WTC11 (cell line): ENCODE data around the gene SH3RF2. TPM values are rescaled to one million over a fixed set of nuclear protein-coding genes. Genes with fewer than 3 reads are reported as not detected.

ENCODE experiments used
- ATAC-seq: fragments of 200-7000 bp; cut with Tn5 transposase; 2 replicates; pipeline ENCODE4 v1.10.0; 2021; ENCODE audit warnings: mild to moderate bottlenecking, moderate library complexity
- CTCF ChIA-PET: fragments of 300-600 bp; sonication (Branson Sonifier 250); formaldehyde crosslinking; loops from one replicate; lab custom pipeline; 2021; ENCODE audit warnings: antibody characterized with exemption; lab: Charles Lee
- POLR2A ChIA-PET: fragments of 350-600 bp; sonication (Branson Sonifier 250); formaldehyde crosslinking; loops from one replicate; lab custom pipeline; 2021; ENCODE audit warnings: antibody characterized with exemption; lab: Charles Lee
- DNase-seq: peaks from one replicate; pipeline ENCODE4 v3.0.0; 2021; ENCODE audit warnings: low spot score
- H3K27ac Mint-ChIP-seq: 2 replicates; pipeline ENCODE4 v1.8.0; 2021; ENCODE audit warnings: mixed read lengths
- H3K27me3 Mint-ChIP-seq: 2 replicates; pipeline ENCODE4 v1.8.0; 2021; ENCODE audit warnings: low read depth, mild to moderate bottlenecking, moderate library complexity, mixed read lengths
- H3K36me3 Mint-ChIP-seq: 2 replicates; pipeline ENCODE4 v1.8.0; 2021; ENCODE audit warnings: mixed read lengths
- H3K4me1 Mint-ChIP-seq: 2 replicates; pipeline ENCODE4 v1.8.0; 2022; ENCODE audit warnings: mixed read lengths
- H3K4me3 Mint-ChIP-seq: 2 replicates; pipeline ENCODE4 v1.8.0; 2021; ENCODE audit warnings: mild to moderate bottlenecking, moderate library complexity, mixed read lengths
- H3K9me3 Mint-ChIP-seq: 2 replicates; pipeline ENCODE4 v1.8.0; 2021; ENCODE audit warnings: mixed read lengths
- CREM ChIP-seq: sonication (generic); formaldehyde crosslinking; IDR thresholded peaks from 2 replicates; pipeline ENCODE4 v1.8.1; 2022; ENCODE audit warnings: mild to moderate bottlenecking, missing genetic modification reagents, moderate library complexity
- ETV6 ChIP-seq: sonication (generic); formaldehyde crosslinking; IDR thresholded peaks from 2 replicates; pipeline ENCODE4 v1.8.1; 2022; ENCODE audit warnings: mild to moderate bottlenecking, missing genetic modification reagents
- FOXK1 ChIP-seq: sonication (generic); formaldehyde crosslinking; IDR thresholded peaks from 2 replicates; pipeline ENCODE4 v1.8.0; 2022; ENCODE audit warnings: mild to moderate bottlenecking, moderate library complexity, missing genetic modification reagents
- FOXP1 ChIP-seq: sonication (generic); formaldehyde crosslinking; IDR thresholded peaks from 2 replicates; pipeline ENCODE4 v1.8.0; 2022; ENCODE audit warnings: missing genetic modification reagents, mild to moderate bottlenecking, moderate library complexity, borderline replicate concordance
- ZMAT4 ChIP-seq: fragments of 250-450 bp; sonication (Bioruptor Pico); IDR thresholded peaks from 2 replicates; pipeline ENCODE4 v1.9.0; 2021; ENCODE audit warnings: mild to moderate bottlenecking
- ZNF138 ChIP-seq: sonication (generic); formaldehyde crosslinking; conservative IDR thresholded peaks from 2 replicates; pipeline ENCODE4 v1.8.1; 2022; ENCODE audit warnings: mild to moderate bottlenecking, moderate library complexity, missing genetic modification reagents
- ZNF263 ChIP-seq: sonication (generic); formaldehyde crosslinking; IDR thresholded peaks from 2 replicates; pipeline ENCODE4 v1.8.1; 2022; ENCODE audit warnings: low read depth, mild to moderate bottlenecking, moderate library complexity, missing genetic modification reagents
- ZNF281 ChIP-seq: sonication (generic); formaldehyde crosslinking; IDR thresholded peaks from 2 replicates; pipeline ENCODE4 v1.8.0; 2023; ENCODE audit warnings: mild to moderate bottlenecking, missing genetic modification reagents
- total RNA-seq: library from RNA; stranded (reverse); gene quantifications from 3 replicates; pipeline ENCODE4 v1.2.3, GENCODE V29; 2021
- TF ChIP-seq, protein P1 (sequence below): sonication (generic); formaldehyde crosslinking; conservative IDR thresholded peaks from 2 replicates; pipeline ENCODE4 v1.8.1; 2022; ENCODE audit warnings: mild to moderate bottlenecking, missing genetic modification reagents
- TF ChIP-seq, protein P2 (sequence below): sonication (generic); formaldehyde crosslinking; IDR thresholded peaks from 2 replicates; pipeline ENCODE4 v1.8.0; 2022; ENCODE audit warnings: mild to moderate bottlenecking, missing genetic modification reagents

SH3RF2 gene
- total RNA-seq, 1 experiment from 2014 or later = 0.83 TPM

DNA sequence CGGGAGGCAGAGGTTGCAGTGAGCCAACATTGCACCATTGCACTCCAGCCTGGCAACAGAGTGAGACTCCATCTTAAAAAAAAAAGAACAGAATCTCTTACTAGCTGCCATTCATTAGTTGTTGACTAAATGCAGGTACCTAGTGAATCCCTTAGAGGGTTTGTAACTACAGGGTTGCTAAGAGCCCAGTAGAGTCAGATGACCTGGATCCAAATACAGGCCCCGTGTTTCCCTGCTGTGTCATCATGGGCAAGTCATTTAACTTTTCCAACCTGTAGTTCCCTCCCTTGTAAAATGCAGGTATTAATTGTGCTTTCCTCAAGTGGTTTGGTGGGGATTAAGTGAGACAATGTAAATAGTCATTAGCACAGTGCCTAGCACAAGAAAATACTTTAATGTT, 136.2 kb downstream of the SH3RF2 start (continued):
- no peak for TF ChIP-seq ZNF138
- TF ChIP-seq, all 79 proteins: peak for 0

DNA sequence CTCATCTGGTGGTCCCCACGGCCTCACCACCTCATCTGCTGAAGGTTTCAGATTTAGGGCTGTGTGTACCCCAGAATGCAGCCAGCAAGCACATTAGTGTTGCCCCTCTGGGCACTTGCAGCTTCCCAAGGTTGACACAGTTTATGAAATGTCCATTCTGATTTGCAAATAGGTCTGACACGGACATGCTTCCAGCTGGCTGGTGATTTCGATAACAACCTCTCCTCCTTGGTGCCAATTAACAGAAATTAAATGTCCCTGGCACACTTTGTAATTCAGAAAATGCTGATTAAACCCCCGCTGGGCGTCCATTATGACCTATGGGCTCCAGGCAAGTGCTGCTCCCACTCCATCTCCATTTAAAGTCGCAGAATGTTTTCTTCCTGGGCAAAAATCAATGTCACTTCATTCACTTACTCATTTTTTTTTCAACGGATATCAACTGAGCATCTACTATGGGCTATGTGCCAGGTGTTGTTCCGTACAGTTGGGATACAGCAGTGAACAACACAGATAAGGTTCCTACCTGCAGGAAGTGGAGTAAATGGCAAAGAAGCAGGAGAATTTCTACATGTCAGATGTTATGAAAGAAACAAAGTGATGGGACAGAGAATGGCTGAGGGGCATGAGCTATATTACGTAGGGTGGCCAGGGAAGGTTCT, 137.0 kb downstream of the SH3RF2 start:
- Mint-ChIP-seq H3K27me3 (peaks cover 91% of the 10 kb centered on the region), H3K27ac (peak overlapping the region; percentile 52), H3K36me3 (no peaks in the 10 kb centered on the region), H3K9me3 (no peaks in the 10 kb centered on the region), H3K4me3 (peak overlapping the region; percentile 54), H3K4me1 (peaks cover 64% of the 10 kb centered on the region)
- DNase-seq (peak; percentile 49), ATAC-seq (peak; percentile 21)
- ChIA-PET CTCF (interaction anchor here (0.6 to 1.5 kb wide), 5 partner anchors 13 to 92 kb away, joined by 3 read pairs; no protein-coding TSS in a partner anchor), POLR2A (interaction anchor here (0.6 kb wide), 1 partner anchor 144 kb away, joined by 3 read pairs; no protein-coding TSS in a partner anchor)
- no peak for TF ChIP-seq ZNF263 (CRISPR knock-in tag)
- TF ChIP-seq ETV6 (CRISPR knock-in tag) = 0 out of 2 replicates have a peak, but pooled peaks have one; percentile 13
- TF ChIP-seq FOXP1 = no peak
- 0 out of 2 replicates have a peak, but pooled peaks have one; percentile 29 for TF ChIP-seq ZMAT4 (CRISPR knock-in tag)

DNA sequence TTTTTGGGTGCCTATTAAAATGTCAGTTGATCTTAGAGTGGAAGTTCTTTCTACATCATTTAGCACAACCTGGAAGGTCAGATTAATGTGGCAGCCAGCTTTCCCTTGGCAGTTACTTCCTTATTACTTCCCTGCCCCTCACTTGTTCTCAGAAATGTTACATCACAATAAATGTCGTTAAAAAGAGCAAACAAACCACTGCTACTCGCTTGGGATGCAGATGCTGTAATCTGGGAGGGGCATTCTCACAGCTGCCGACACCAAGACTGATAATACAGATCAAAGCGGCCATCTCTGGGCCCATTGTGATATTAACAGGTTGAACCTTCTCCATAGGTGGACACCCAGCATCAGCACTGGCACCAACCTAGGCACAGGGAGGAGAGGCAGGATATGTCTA, 139.7 kb downstream of the SH3RF2 start:
- Mint-ChIP-seq H3K36me3 (no peaks in the 10 kb centered on the region), H3K27me3 (peaks cover 70% of the 10 kb centered on the region), H3K9me3 (no peaks in the 10 kb centered on the region), H3K4me3 (peak overlapping the region; percentile 29), H3K4me1 (peaks cover 80% of the 10 kb centered on the region), H3K27ac (peak overlapping the region; percentile 5; the same call in 1 of the 2 replicates)
- DNase-seq (no peak), ATAC-seq (peak; percentile 15)
- TF ChIP-seq FOXK1 (CRISPR knock-in tag) (0 out of 2 replicates have a peak, but pooled peaks have one; percentile 26), ETV6 (CRISPR knock-in tag) (peak; percentile 60; the same call in 1 of the 2 replicates), ZNF281 (CRISPR knock-in tag) (no peak)
- ChIA-PET CTCF (interaction anchor here (0.6 to 1.1 kb wide), 3 partner anchors 24 to 188 kb away, joined by 3 to 4 read pairs (median 4); no protein-coding TSS in a partner anchor), POLR2A (no interaction called here)

GRCh38 chr5:146076455-146076854, 140.1 kb downstream of the SH3RF2 start:
- H3K9me3 Mint-ChIP-seq = no peaks in the 10 kb centered on the region
- peaks cover 70% of the 10 kb centered on the region for H3K27me3 Mint-ChIP-seq
- peak overlapping the region; percentile 29; the same call in 1 of the 2 replicates for H3K4me3 Mint-ChIP-seq
- TF ChIP-seq ZNF281 (CRISPR knock-in tag) (no peak), FOXK1 (CRISPR knock-in tag) (0 out of 2 replicates have a peak, but pooled peaks have one; percentile 10), CREM (no peak)
- TF ChIP-seq, protein P1, sequence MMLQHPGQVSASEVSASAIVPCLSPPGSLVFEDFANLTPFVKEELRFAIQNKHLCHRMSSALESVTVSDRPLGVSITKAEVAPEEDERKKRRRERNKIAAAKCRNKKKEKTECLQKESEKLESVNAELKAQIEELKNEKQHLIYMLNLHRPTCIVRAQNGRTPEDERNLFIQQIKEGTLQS = no peak
- TF ChIP-seq, protein P2, sequence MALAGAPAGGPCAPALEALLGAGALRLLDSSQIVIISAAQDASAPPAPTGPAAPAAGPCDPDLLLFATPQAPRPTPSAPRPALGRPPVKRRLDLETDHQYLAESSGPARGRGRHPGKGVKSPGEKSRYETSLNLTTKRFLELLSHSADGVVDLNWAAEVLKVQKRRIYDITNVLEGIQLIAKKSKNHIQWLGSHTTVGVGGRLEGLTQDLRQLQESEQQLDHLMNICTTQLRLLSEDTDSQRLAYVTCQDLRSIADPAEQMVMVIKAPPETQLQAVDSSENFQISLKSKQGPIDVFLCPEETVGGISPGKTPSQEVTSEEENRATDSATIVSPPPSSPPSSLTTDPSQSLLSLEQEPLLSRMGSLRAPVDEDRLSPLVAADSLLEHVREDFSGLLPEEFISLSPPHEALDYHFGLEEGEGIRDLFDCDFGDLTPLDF (CRISPR knock-in tag) = no peak
- no peak overlapping the region for H3K27ac Mint-ChIP-seq
- ATAC-seq = peak; percentile 54
- no peaks in the 10 kb centered on the region for H3K36me3 Mint-ChIP-seq
- ChIA-PET CTCF (interaction anchor here (1.1 kb wide), 1 partner anchor 23 kb away, joined by 4 read pairs; no protein-coding TSS in a partner anchor), POLR2A (no interaction called here)
- peaks cover 76% of the 10 kb centered on the region for H3K4me1 Mint-ChIP-seq
- peak; percentile 32 for DNase-seq
